ENCODE data around the gene EXOC7.
A peak's percentile ranks its signal among the peaks of the same experiment; 100 is the strongest.

The EXOC7 gene

GRCh38 chr17:76131692-76132573 is 28.3 kb upstream of the EXOC7 start:
- peak overlapping the region; percentile 28 for H3K4me3 ChIP-seq (ENCODE audit: low read depth, low read length)
- no peak for DNase-seq (ENCODE audit: low read depth)
- no peak for TF ChIP-seq CTCF (IDR thresholded peaks at IDR 0.05; ENCODE audit: control insufficient read depth, extremely low read depth, insufficient read depth)

- H3K4me3 ChIP-seq (ENCODE audit: low read depth, low read length): no peak overlapping the region
- DNase-seq (ENCODE audit: low read depth): no peak
- TF ChIP-seq CTCF (IDR thresholded peaks at IDR 0.05; ENCODE audit: control insufficient read depth, extremely low read depth, insufficient read depth): no peak
Observed at GRCh38 chr17:76131051-76131691, 27.6 kb upstream of the EXOC7 start.

- TF ChIP-seq CTCF (IDR thresholded peaks at IDR 0.05; ENCODE audit: control insufficient read depth, extremely low read depth, insufficient read depth): no peak
- no peak overlapping the region for H3K4me3 ChIP-seq (ENCODE audit: low read depth, low read length)
- DNase-seq (ENCODE audit: low read depth): no peak
Observed at GRCh38 chr17:76130473-76130872, 26.9 kb upstream of the EXOC7 start.

- DNase-seq (ENCODE audit: low read depth): no peak
- no peak overlapping the region for H3K4me3 ChIP-seq (ENCODE audit: low read depth, low read length)
- TF ChIP-seq CTCF (IDR thresholded peaks at IDR 0.05; ENCODE audit: control insufficient read depth, extremely low read depth, insufficient read depth): no peak
Observed at GRCh38 chr17:76125922-76126321, 22.3 kb upstream of the EXOC7 start.

GRCh38 chr17:76125391-76125675 is 21.7 kb upstream of the EXOC7 start:
- DNase-seq (ENCODE audit: low read depth): no peak
- no peak for TF ChIP-seq CTCF (IDR thresholded peaks at IDR 0.05; ENCODE audit: control insufficient read depth, extremely low read depth, insufficient read depth)
- H3K4me3 ChIP-seq (ENCODE audit: low read depth, low read length): no peak overlapping the region

- DNase-seq (ENCODE audit: low read depth): no peak
- no peak for TF ChIP-seq CTCF (IDR thresholded peaks at IDR 0.05; ENCODE audit: control insufficient read depth, extremely low read depth, insufficient read depth)
- no peak overlapping the region for H3K4me3 ChIP-seq (ENCODE audit: low read depth, low read length)
Observed at GRCh38 chr17:76124582-76125390, 21.2 kb upstream of the EXOC7 start.
